Transverse colon (tissue), 3 donors: ENCODE results near the gene RUNX3.

Experiments
- CTCF ChIP-seq, 5 experiments: fragments of 200-600 bp in 3 of 5; fragments of 450-650 bp in 2 of 5; sonication (generic) in 3 of 5; IDR thresholded peaks; 1 replicate in 2 of 5; 2 replicates in 3 of 5; pipeline ENCODE4 v1.5.1; 2016 to 2017; ENCODE audit warnings: antibody characterized with exemption in 5 of 5, inconsistent platforms in 3 of 5, mild to moderate bottlenecking in 2 of 5, moderate library complexity in 1 of 5
- EP300 ChIP-seq: sonication (generic); formaldehyde crosslinking; IDR thresholded peaks from one replicate; pipeline ENCODE4 v1.6.1; 2017; ENCODE audit warnings: antibody characterized with exemption, low read depth

- TF ChIP-seq CTCF (IDR thresholded peaks at IDR 0.05) (no peak), EP300 (no peak)
These were observed 12.6 kb downstream of the RUNX3 start for GRCh38 chr1:24917327-24918074.
